GM18508 (cell line): Measurements from ENCODE around the gene VWA7.

Experiments used
- ATAC-seq: cut with Tn5 transposase; IDR thresholded peaks from one replicate; pipeline ENCODE4 v1.9.1; 2021; ENCODE audit warnings: moderate number of reproducible peaks; ENCODE audit not compliant: insufficient read depth, unreplicated experiment

The VWA7 gene

DNA sequence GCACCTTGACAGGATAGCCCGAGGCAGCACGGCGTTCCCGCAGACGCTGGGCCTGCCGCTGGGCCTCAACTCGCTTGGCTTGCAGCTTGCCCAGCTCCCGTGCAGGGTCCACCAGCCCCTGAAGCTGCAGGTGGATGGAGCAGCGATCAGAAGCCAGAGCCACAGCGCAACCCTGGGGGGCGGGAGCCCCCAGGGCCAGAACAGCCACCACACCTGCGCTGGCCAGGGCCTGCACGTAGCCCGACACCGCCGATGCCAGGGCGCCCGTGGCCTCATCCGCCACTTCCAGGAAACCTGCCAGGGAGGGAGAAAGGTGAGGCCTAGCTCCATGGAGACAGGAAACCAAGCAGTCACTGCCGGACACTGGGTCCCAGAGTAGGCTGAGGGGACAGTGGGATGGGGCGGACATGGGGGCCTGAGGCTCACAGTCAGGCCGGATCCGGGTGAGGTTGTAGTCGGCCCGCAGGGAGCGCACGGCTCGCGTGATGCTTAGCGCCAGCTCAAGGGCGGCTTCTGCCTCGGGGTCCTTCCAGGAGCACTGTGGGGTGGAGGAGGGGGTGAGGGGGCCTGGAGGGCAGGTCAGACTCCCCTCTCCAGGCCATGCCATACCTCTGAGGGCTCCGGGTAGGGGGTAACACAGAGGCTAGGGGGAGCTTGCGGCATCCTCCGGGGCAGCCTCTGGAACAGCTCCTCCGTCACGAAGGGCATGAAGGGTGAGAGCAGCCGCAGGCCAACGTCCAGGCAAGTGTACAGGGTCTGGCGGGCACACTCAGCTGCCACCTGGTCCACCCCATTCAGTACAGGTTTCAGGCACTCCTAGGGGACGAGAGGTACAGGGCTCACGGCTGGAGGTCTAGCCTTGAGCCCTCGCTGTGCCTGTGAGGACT, 2.1 kb upstream of the VWA7 start:
- ATAC-seq: no peak

DNA sequence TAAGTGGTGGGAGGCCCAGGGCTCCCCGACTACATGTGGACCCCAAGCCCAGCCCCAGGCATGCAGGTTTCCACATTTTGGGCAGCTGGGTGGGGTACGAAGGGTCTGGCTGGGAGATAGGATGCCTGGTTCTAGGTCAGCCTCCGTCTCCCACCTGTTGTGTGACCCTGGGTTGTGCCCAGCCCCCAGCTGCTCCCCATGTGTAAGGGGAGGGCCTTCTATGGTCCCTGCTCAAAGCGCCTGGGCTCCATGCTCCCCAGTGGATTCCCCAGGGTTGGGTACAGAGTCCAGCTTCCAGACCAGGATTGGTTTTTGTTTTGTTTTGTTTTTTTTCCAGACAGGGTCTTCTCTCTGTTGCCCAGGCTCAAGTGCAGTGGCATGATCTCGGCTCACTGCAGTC, 1.1 kb upstream of the VWA7 start:
- ATAC-seq: no peak

DNA sequence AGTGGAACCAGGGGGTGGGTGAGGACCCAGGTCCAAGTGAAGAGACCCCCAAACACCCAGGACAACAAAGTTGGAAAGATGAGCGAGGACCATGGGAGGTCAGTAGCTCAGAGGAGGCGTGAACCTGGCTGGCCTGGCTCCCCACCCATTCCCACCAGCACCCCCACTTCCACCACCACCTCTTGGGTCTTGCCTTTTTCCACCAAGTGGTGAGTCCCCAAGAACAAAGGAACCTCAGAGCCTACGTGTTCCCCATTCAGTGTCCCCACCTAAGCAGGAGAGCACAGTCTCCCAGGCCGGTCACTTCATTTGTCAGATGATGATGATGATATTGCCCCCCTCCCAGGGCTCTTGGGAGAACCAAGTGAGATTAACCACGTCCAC, 531 bp upstream of the VWA7 start:
- ATAC-seq: no peak

DNA sequence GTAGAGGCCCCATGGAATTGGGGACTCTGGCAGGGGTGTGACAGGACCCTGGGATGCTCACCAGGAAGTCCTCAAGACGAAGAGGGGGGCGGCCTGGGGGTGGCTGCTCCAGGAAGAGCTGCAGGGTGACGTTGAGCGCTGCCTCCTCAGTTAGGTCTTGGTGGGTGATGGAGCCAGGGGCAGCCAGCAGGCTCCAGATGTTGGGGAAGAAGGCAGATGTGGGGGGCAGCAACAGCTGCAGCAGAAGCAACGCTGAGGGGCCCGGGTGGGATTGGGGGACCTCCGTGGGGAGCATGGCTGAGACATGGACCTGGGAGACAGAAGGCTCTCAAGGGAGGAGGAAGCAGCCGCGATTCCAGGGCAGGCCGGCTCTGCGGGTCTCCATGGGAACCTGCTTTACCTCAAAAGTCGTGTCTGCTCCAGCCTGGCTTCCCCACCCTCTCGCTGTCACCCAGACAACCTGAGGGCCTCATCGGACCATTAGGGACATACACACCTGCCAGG, 591 bp downstream of the VWA7 start:
- ATAC-seq: no peak

DNA sequence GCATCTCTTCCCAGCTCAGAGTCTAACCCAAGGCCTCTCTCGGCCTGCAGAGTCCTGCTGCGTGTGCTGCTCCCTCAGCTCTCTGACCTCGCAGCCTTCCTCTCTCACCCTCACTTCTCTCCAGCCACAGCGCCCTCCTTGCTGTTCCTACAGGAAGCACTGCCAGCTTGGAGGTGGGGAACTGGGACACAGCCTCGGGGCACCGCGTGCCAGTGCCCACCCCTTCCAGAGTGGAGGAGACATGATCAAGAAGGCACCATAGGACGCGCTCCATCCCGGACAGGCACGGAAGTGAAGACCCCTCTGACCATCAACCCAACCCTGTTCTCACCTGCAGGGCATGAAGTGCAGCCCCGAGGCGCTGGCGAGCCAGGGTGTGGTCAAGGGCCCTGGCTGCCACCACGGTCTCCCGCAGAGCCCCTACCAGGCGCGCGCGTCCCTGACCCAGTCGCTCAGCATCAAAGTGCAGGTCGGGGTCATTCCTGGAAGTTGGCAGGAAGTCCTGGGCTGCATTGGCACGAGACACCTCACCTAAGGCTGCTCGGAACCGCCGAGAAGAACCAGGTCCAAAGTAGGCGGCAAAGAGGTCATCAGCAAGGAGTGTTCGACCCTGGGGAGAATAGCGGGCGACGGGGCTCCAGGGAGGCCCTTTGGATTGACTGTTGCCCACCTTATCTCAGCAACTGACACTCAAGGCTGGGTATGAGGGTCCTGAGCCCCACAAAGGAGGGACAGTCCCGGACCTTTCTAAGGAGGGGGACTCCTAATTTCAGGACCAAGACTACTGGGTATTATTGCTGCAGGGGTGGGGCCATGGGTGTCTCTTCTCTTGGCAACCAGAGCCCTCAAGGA, 1.3 kb downstream of the VWA7 start:
- ATAC-seq: no peak

DNA sequence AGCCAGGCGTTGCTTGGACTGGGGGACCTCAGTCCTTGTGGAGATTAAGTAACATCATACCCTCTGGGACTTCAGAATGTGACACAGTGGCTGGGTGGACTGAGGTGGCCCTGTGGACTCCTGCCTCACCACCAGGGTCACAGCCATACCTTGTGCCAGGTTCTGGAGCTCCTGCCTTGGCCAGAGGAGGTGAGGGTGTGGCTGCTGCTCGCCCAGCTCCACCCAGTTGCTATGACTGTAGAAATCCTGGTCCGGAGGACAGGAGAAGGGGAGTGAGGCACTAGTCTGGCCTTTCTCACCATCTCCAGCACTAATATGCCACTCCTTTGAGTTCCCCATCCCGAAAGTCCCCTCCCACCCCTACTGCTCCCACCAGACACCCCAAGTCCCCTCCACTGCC, 1.9 kb downstream of the VWA7 start:
- no peak for ATAC-seq

DNA sequence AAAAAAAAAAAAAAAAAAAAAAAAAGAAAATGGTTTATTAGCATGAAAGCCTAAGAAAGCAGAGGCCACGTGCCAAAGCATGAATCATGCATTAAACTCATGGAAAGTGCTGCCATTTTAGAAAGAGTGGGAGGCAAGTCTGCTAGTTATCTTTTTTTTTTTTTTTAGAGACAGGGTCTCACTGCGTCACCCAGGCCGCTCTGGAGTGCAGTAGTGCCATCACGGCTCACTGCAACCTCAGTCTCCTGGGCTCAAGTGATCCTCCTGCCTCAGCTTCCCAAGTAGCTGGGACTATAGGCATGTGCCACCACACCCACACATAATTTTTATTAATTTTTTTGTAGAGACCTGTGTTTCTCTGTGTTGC, 5.2 kb downstream of the VWA7 start:
- no peak for ATAC-seq

DNA sequence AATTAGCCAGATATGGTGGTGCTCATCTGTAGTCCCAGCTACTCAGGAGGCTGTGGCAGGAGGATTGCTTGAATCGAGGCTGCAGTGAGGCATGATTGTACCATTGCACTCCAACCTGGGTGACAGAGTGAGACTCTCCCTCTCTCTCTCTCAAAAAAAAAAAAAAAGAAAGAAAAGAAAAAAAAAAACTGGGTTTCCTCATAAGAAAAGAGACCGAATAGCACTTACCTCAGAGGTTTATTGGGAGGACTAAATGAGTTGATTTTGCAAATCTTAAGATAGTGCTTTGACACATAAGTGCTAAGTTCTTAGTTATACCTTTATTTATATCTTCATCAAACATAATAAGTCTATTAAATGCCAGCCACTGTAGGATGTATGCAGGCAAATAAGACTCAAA, 6.3 kb downstream of the VWA7 start:
- no peak for ATAC-seq

DNA sequence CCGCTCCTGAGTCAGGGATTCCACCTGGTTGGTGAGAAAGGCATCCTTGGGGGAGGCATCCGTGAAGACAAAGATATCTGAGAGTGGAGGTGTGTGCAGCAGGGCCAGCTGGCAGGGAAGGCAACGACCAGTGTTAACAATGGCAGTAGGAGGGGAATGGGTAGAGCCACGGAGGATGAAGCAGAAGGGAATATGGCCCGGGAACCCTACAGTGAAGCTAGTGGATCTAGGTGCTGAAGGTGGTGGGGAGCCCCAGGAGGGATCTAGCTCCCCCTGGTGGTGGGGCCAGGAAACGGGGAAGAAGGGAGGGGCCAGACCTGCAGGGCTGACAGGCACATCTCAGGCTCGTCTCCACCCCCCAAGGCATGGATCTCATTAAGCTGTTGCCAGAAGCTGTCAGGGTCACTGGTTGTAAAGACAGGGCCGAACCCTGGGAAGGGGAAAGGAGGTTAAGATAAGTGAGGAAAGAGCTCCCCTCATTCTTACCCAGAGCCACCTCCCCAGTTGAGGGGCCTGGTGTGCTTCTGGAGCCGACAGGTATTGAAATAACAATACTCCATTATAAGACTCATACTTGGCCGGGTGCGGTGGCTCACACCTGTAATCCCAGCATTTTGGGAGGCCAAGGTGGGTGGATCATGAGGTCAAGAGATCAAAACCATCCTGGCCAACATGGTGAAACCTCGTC, 7.3 kb downstream of the VWA7 start:
- no peak for ATAC-seq

DNA sequence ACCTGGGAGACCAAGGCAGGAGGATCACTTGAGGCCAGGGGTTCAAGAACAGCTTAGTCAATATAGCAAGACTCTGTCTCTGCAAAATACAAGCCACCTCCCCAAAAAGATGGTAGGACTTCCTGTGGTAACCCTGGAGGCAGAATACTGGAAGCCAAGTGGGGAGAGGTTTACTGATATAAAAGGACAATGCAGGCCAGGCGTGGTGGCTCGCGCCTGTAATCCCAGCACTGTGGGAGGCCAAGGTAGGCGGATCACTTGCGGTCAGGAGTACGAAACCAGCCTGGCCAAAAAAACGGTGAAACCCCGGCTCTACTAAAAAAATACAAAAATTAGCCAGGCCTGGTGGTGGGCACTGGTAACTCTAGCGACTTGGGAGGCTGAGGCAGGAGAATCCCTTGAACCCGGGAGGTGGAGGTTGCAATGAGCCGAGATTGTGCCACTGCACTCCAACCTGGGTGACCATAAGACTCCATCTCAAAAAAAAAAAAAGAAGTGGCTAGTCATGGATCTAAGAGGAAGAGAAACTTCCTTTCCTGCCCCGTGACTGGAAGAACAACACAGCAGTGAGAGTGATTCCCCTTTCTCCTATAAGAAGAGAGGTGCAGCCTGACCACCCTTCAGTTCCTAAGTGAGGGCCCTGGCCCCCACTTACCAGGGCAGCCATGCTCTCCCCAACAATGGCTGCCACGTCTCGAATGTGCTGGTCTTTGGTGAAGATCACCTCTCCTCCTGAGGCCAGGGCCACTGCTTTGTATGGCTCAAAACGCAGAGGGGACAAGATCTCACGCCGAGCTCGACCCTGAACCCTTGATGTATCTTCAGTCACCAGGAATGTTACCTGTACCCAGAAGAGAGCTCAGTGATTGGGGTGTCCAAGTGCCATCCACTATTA, 8.5 kb downstream of the VWA7 start:
- no peak for ATAC-seq

DNA sequence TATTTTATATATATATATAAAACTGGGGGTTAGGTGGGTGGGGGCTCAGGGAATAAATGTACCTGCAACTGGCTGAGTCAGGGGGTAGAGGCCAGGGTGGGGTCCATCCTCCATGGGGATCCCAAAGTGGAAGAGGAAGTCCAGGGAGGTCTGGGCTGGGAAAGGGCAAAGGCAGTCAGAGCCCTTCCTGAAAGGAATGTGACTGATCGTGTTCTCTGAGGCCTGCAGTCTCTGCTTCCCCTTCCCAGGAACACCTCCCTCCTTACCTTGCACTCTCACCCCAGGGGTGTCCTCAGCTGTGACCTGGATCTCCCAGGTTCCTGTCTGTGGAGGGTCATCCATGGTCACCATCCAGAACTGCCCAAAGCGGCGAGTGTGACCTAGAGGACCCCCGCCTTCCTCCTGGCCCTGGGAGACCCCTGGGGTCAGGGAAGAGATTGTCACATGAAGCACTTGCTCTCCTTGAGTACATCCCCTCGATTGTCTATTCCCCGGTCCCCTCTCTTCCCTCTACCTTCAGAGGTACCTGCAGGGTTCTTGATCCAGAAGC, 10.0 kb downstream of the VWA7 start:
- no peak for ATAC-seq

DNA sequence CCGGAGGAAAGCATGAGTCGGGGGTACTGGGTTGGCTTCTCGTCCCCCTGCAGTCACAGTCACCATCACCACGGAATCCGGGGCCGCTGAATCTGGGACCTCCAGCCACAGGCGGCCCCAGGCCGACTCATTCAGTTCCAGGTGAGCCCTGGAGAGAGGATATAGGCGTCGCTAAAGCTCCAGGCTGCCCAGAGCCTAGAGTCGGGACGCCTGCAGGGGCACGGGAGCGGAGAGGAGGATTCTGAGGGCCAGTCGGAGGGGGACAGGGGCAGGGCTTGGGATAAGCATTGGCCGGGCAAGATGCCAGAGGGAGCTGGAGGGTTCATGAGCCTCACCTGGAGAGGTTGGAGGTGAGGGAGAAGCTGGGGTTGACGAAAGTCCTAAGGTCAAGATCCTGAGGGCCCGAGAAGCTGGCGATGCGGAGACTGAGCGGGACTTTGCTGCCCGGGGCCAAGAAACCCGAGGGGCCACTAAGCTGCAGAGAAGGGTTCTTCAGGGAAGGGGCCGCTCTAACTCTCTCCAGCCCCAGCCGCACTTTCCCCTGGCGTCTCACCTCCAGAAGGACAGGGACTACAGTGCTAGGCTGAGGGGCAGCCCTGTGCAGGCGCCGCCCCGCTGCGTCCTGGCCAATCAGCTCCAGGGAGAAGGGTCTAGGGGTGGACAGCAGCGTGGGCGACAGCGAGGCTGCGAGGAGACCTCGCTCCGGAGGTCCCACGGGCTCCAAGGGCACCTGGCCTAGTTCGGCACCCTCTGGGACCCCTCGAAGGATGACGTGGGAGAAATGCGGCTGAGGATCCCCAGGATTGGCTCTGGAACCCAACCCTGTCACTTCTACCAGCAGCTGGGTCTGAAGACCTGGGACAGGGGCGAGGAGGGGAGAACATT, 11.0 kb downstream of the VWA7 start:
- ATAC-seq: no peak

DNA sequence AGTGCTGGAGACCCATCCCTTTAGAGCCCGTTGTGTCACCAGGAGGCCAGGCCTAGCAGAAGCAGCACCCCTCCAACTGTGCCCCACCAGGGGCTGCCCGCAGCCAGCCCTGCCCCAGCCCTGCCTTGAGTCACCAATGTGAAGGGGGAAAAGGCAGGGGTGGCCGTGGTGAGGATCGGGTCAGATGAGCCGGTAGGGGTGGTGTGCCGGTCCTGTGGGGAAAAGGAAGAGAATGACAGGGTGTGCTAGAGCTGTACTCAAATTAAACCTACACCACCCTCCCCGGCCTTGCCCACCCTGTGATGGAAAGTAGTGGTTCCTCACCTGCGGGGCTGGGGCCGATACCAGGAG, 11.6 kb downstream of the VWA7 start:
- no peak for ATAC-seq

DNA sequence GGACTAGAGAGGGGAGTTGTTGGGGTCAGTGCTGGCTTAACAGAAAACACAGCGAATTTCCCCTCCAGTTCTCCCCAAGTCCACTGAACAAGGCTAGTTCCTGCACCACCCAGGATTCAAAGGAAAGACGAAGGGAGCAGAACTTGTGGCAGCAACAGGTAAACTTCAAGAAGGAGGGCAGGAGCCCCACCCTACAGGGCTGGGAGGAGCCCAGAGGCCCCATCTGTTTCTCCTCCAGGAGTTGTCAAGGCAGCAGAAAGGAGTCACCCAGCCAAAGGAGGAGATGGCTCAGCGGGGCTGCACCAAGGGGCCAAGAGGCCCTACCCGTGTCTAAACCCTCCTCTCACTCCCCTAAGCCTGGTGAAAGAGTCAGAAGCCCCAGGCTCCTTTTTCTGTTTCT, 12.9 kb downstream of the VWA7 start:
- ATAC-seq: no peak

DNA sequence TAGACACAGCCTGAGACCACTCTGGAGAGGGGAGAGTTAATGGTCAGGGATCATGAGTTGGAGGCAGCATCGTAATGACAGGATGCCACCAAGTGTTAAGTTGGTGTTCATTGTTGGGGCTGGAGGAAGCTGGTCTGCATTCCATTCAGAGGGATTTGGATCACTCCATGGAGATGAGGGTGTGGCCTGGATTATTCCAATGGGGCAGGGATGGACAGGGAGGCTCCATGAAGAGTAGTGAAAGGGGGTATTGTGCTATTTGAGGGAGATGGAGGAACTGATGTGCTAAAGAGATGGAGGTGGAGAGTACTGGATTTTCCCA, 13.5 kb downstream of the VWA7 start:
- no peak for ATAC-seq

DNA sequence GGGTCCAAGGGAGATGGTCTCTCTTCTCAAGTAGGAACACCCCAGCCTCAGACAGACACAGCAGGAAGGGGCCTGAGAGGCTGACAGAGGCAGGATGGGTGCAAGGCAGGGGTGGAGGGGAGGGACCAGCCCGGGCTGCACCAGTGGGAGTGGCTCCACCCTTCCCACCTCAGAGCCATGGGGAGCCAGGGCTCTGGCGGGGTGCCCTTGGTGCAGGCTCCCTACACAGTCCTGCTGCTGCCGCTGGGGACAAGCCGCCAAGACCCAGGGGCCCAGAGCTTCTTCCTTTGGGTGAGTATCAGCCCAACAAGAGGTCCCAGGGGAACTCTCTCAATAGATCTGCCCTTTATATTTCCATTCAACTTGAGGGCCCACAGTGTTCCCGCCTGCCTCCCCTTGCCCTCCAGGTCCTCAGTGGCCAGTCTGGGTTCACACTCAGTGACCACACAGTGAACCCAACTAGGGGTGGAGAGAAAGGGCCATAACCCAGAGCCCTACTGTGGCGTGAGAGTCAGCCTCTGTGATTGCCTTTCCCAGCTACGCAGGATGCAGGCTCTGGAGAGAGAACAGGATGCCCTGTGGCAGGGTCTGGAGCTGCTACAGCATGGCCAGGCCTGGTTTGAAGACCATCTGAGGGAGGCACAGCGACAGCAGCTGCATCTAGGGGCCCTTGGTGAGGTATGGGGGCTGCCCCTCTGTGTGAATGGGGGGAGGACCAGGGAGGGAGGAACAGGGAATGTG, 14.1 kb downstream of the VWA7 start:
- no peak for ATAC-seq

DNA sequence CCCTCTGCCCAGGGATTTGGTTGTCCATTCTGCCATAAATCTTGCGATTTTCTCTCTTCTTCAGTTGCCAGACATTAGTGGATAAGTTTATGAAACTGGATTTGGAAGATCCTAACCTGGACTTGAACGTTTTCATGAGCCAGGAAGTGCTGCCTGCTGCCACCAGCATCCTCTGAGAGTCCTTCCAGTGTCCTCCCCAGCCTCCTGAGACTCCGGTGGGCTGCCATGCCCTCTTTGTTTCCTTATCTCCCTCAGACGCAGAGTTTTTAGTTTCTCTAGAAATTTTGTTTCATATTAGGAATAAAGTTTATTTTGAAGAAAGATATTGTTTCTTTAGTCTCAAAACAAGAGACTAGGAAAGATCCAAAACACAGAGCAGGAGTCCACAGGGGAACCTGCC, 14.8 kb downstream of the VWA7 start, which contains the start of gene SAPCD1:
Gene SAPCD1, plus strand, starts transcription at position 301 of the 400 bp plus-strand sequence. CDS start 399 bp downstream, outside the sequence.
- ATAC-seq: no peak

DNA sequence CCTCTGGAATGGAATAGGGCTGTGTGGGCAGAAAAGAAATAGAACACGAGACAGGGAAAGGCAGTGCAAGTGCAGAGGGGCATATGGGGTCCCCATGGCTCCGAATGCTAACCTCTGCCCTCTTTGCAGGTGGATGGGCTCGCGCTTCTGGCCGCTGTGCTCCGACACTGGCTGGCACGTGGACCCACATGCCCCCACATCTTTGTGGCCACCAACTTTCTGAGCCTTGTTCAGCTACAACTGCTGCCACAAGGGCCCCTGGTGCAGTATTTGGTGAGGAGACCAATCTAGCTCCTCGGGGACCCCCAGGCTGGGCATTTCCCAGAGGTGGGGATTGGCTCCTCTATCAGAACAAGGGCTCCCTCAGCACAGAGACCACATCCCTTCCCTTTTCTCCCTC, 15.8 kb downstream of the VWA7 start:
- no peak for ATAC-seq
